Measurements from ENCODE around the gene TFF3.

GRCh38 chr21:42357307-42357706 lies 42.1 kb upstream of the TFF3 start:
- TF ChIP-seq EZH2 (IDR thresholded peaks at IDR 0.05; ENCODE audit: insufficient read depth, poor library complexity, severe bottlenecking) (no peak), EZH2phosphoT487 (IDR thresholded peaks at IDR 0.05; ENCODE audit: insufficient read depth, low read depth) (no peak)
